Measurements from ENCODE around the gene PDZD4. TPM values are rescaled to one million over a fixed set of nuclear protein-coding genes. Genes with fewer than 3 reads are reported as not detected.

PDZD4 gene
- total RNA-seq, 6 donors from 2014 or later, result 1.6 to 8.9 (median 6.3) TPM

DNA sequence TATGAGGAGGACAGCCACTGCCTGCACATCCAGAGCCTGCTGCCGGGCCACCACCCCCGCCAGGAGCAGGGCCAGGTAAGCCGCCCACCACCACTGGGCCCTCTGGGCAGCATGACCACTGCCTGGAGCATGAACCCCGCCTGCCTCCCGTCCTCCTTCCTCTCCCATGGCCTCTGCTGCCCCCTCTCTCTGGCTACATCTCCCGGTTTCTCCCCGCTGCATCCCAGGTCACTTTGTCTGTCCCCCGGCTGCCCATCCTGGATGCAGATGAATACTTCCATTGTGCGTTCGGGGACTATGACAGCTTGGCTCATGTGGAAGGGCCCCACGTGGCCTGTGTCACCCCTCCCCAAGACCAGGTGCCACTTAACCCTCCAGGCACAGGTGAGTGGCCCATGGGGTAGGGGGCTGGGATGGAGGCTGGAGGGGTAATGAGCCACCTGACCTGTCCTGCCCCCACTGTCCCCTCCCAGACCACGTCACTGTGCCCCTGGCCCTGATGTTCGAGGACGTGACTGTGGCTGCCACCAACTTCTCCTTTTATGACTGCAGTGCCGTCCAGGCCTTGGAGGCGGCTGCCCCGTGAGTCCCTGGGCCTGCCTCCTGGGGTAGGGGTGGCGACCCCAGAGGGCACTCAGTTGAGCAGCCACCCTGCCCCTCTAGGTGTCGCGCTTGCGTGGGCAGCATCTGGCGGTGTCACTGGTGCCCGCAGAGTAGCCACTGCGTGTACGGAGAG lies 60.3 kb downstream of the PDZD4 start:
- H3K4me3 ChIP-seq, result no peak overlapping the region
- WGBS, 2 donors, result 86 to 97% methylated on average over 6 to 25 of the region's 25 CpGs
- no peaks in the 10 kb centered on the region for H3K36me3 ChIP-seq
- H3K27ac ChIP-seq, result no peak overlapping the region
- no peak for ATAC-seq (ENCODE audit: low FRiP score in 2 of 2)
- peaks cover 0 to 6% (median 2%) of the 10 kb centered on the region in 4 donors for H3K4me1 ChIP-seq
- TF ChIP-seq EP300 (IDR thresholded peaks at IDR 0.05) (no peak), POLR2AphosphoS5 (IDR thresholded peaks at IDR 0.05) (no peak), POLR2A (IDR thresholded peaks at IDR 0.05) (no peak)
- TF ChIP-seq, protein P1, sequence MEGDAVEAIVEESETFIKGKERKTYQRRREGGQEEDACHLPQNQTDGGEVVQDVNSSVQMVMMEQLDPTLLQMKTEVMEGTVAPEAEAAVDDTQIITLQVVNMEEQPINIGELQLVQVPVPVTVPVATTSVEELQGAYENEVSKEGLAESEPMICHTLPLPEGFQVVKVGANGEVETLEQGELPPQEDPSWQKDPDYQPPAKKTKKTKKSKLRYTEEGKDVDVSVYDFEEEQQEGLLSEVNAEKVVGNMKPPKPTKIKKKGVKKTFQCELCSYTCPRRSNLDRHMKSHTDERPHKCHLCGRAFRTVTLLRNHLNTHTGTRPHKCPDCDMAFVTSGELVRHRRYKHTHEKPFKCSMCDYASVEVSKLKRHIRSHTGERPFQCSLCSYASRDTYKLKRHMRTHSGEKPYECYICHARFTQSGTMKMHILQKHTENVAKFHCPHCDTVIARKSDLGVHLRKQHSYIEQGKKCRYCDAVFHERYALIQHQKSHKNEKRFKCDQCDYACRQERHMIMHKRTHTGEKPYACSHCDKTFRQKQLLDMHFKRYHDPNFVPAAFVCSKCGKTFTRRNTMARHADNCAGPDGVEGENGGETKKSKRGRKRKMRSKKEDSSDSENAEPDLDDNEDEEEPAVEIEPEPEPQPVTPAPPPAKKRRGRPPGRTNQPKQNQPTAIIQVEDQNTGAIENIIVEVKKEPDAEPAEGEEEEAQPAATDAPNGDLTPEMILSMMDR (IDR thresholded peaks at IDR 0.05), result no peak
- H3K9me3 ChIP-seq, result no peaks in the 10 kb centered on the region
- DNase-seq, result peak in 1 of 2 donors; percentile 56
- no peaks in the 10 kb centered on the region for H3K27me3 ChIP-seq

DNA sequence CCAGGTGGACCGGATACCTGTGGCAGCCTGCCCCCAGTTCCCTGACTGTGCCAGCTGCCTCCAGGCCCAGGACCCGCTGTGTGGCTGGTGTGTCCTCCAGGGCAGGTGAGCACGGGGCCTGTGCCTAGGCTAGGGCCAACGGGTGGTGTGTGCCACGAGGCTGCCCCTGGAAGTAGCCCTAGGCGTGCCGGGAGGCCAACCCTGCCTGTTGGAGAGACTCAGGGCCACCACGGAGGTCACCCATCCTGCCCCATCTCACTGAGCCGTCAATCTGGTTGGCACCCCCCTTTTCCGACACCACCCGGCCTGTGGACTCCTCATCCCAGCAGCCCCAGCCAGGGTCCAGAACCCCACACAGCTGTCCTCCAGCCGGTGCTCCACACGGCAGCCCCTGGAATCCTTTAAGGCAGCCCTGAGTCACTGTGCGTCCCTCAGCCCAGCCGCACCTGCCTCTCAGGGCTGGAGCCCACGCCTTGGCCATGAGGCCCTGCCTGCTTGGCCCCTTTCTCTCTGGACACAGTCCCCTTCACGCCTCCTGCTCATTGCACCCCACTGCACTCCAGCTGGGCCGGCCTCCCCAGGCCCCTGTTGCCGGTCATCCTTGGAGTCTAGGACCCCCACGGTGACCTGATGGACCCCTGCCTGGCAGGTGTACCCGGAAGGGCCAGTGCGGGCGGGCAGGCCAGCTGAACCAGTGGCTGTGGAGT lies 61.0 kb downstream of the PDZD4 start:
- Histone ChIP-seq H3K4me3 (no peak overlapping the region), H3K9me3 (no peaks in the 10 kb centered on the region), H3K36me3 (no peaks in the 10 kb centered on the region), H3K27ac (no peak overlapping the region), H3K27me3 (no peaks in the 10 kb centered on the region), H3K4me1 (peaks cover 0 to 13% (median 3%) of the 10 kb centered on the region in 4 donors)
- ATAC-seq (ENCODE audit: low FRiP score in 2 of 2) (no peak), DNase-seq (peak in 1 of 2 donors; percentile 49)
- 80 to 87% methylated on average over 1 to 14 of the region's 23 CpGs for whole genome bisulfite sequencing, 2 donors
- TF ChIP-seq POLR2AphosphoS5 (IDR thresholded peaks at IDR 0.05), result no peak
- TF ChIP-seq, protein P1 (IDR thresholded peaks at IDR 0.05), result no peak
- TF ChIP-seq EP300 (IDR thresholded peaks at IDR 0.05), result no peak
- TF ChIP-seq POLR2A (IDR thresholded peaks at IDR 0.05), result no peak

DNA sequence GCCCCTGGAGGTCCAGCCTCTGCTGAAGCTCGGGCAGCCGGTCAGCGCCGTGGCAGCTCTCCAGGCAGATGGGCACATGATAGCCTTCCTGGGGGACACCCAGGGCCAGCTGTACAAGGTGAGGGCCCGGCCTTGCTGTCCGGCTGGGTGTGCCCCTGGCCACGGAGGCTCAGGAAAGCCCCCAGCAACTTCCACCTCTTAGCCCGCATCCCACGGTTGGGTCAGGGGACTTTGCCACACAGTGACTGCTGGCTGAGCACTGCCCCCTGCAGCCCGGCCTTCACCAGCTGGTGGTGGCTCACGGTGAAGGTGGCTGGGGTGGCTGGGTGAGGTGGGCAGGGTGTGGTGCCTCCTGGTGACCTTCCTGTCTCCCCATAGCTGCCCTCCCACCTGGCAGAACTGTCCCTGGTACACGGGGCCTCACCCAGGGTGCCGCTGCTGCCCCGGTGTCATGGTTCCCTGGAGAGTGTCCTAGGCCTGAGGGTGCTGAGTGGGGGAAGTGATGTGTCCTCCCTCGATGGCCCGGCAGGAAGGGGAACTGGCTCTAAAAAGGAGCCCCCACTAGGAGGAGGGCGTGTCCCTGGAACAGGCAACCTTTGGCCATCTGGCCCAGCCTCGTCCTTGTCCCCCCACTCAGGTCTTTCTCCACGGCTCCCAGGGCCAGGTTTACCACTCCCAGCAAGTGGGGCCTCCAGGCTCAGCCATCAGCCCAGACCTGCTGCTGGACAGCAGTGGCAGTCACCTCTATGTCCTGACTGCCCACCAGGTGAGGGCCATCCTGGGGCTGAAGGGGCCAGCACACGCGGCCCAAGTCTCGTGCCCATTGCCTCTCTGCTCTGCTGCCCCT lies 61.8 kb downstream of the PDZD4 start:
- peak in 1 of 2 donors; percentile 53 for DNase-seq

DNA sequence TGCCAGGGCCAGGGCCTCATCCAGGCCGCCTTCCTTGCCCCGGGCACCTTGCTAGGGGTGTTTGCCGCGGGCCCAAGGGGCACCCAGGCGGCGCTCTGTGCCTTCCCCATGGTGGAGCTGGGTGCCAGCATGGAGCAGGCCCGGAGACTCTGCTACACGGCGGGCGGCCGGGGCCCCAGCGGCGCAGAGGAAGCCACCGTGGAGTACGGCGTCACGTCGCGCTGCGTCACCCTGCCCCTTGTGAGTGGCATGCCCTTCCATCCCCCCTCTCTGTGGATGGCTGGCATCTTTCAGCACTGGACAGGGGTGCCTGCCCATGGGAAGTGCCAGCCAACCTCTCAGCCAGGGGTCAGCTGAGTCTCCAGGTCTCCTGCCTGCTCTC lies 62.7 kb downstream of the PDZD4 start:
- H3K27ac ChIP-seq, result no peak overlapping the region
- TF ChIP-seq EP300 (IDR thresholded peaks at IDR 0.05) (no peak), POLR2A (IDR thresholded peaks at IDR 0.05) (no peak), POLR2AphosphoS5 (IDR thresholded peaks at IDR 0.05) (no peak)
- TF ChIP-seq, protein P1 (IDR thresholded peaks at IDR 0.05), result no peak
- peak in 1 of 2 donors; percentile 72 for DNase-seq
- H3K4me3 ChIP-seq, result no peak overlapping the region
- WGBS, 2 donors, result 94% methylated on average over 20 of the region's 20 CpGs; no CpG with 5 or more reads in 1 of the 2 donors
- no peaks in the 10 kb centered on the region for H3K9me3 ChIP-seq
- no peaks in the 10 kb centered on the region for H3K27me3 ChIP-seq
- no peaks in the 10 kb centered on the region for H3K36me3 ChIP-seq
- H3K4me1 ChIP-seq, result peaks cover 0 to 13% (median 6%) of the 10 kb centered on the region in 4 donors
- no peak for ATAC-seq (ENCODE audit: low FRiP score in 2 of 2)

More for the DNA sequence above, 61.8 kb downstream of the PDZD4 start:
- no peak for ATAC-seq (ENCODE audit: low FRiP score in 2 of 2)
- no peak overlapping the region for H3K4me3 ChIP-seq
- H3K27me3 ChIP-seq, result no peaks in the 10 kb centered on the region
- peak overlapping the region in 1 of 4 donors; percentile 5 for H3K27ac ChIP-seq
- WGBS, 2 donors, result 83% methylated on average over 18 of the region's 22 CpGs; no CpG with 5 or more reads in 1 of the 2 donors
- peaks cover 0 to 13% (median 6%) of the 10 kb centered on the region in 4 donors for H3K4me1 ChIP-seq
- no peaks in the 10 kb centered on the region for H3K36me3 ChIP-seq
- TF ChIP-seq POLR2AphosphoS5 (IDR thresholded peaks at IDR 0.05) (no peak), EP300 (IDR thresholded peaks at IDR 0.05) (no peak), POLR2A (IDR thresholded peaks at IDR 0.05) (no peak)
- TF ChIP-seq, protein P1 (IDR thresholded peaks at IDR 0.05), result peak in 1 of 6 experiments; percentile 10
- no peaks in the 10 kb centered on the region for H3K9me3 ChIP-seq
